ENCODE results near the gene BUD31. TPM values are rescaled to one million over a fixed set of nuclear protein-coding genes. Genes with fewer than 3 reads are reported as not detected.

BUD31 gene
- total RNA-seq, 3 donors from 2014 or later, result 53.9 to 69.8 (median 65.4) TPM

DNA sequence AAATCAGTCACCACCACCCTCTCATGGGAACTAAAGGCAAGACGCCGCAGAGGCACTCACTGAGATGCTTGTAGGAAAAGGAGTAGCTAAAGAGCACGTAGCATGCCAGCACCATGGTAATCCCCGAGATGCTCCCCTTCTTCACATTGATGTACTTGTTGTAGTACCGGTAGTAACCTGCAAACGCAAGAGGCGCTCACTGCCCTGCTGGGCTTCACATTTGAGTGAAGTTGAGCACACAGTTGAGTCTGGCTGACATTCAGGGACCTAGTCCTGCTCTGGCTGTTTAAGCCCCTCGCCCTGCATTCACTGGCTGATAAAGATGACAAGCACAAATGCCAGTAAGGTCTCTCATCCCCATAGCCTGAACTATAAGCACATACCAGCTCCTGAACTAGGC is 50.3 kb downstream of the BUD31 start:
- Histone ChIP-seq H3K4me3 (no peak overlapping the region), H3K27me3 (no peaks in the 10 kb centered on the region), H3K4me1 (no peaks in the 10 kb centered on the region), H3K9me3 (no peaks in the 10 kb centered on the region), H3K36me3 (no peaks in the 10 kb centered on the region), H3K27ac (no peak overlapping the region)
- no peak for TF ChIP-seq CTCF (IDR thresholded peaks at IDR 0.05)
- no peak for TF ChIP-seq POLR2AphosphoS5 (IDR thresholded peaks at IDR 0.05)
- TF ChIP-seq POLR2A (IDR thresholded peaks at IDR 0.05), result no peak
- no peak for DNase-seq (ENCODE audit: low spot score in 2 of 2)
- intact Hi-C loops (cut with DNase I; ENCODE audit: low total_unique reads), result no loop called here

DNA sequence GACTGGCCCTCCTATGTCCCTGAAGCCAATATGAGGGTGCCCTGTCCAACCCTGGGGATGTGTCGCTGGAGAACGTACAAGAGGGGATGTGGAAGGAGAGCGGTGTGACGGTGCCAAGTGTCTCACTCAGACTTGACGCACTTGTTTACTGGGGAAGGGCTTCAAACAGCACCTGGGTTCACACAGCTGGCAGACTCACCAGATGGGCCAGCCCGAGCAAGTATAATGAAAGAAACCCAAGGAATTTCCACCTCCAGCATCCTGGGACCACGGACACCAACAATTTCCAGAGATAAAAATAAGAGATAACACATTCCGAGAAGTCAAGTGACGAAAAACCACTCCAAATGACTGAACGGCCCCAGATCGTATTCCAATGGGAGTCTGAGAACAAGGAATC is 51.9 kb downstream of the BUD31 start:
- Histone ChIP-seq H3K27me3 (no peaks in the 10 kb centered on the region), H3K4me3 (no peak overlapping the region), H3K4me1 (peaks cover 0 to 6% of the 10 kb centered on the region in 2 donors), H3K27ac (peak overlapping the region; percentile 8 to 34), H3K36me3 (no peaks in the 10 kb centered on the region), H3K9me3 (no peaks in the 10 kb centered on the region)
- DNase-seq (ENCODE audit: low spot score in 2 of 2), result no peak
- TF ChIP-seq POLR2AphosphoS5 (IDR thresholded peaks at IDR 0.05) (no peak), CTCF (IDR thresholded peaks at IDR 0.05) (no peak), POLR2A (IDR thresholded peaks at IDR 0.05) (no peak)
- intact Hi-C loops (cut with DNase I; ENCODE audit: low total_unique reads), result no loop called here

GRCh38 chr7:99461221-99461620 is 52.5 kb downstream of the BUD31 start:
- no peak for TF ChIP-seq POLR2A (IDR thresholded peaks at IDR 0.05)
- no peaks in the 10 kb centered on the region for H3K27me3 ChIP-seq
- intact Hi-C loops (cut with DNase I; ENCODE audit: low total_unique reads), result no loop called here
- no peak overlapping the region for H3K4me3 ChIP-seq
- peaks cover 0 to 6% of the 10 kb centered on the region in 2 donors for H3K4me1 ChIP-seq
- DNase-seq (ENCODE audit: low spot score in 2 of 2), result no peak
- peak overlapping the region in 1 of 2 donors; percentile 8 for H3K27ac ChIP-seq
- no peaks in the 10 kb centered on the region for H3K9me3 ChIP-seq
- H3K36me3 ChIP-seq, result no peaks in the 10 kb centered on the region

- Histone ChIP-seq H3K4me3 (peak overlapping the region; percentile 72 to 98 (median 96)), H3K9me3 (no peaks in the 10 kb centered on the region), H3K27me3 (no peaks in the 10 kb centered on the region), H3K36me3 (no peaks in the 10 kb centered on the region), H3K4me1 (peaks cover 0 to 6% of the 10 kb centered on the region in 2 donors), H3K27ac (peak overlapping the region; percentile 90 to 94)
- DNase-seq (ENCODE audit: low spot score in 2 of 2), result no peak
- intact Hi-C loops (cut with DNase I; ENCODE audit: low total_unique reads), result no loop called here
- TF ChIP-seq POLR2AphosphoS5 (IDR thresholded peaks at IDR 0.05), result no peak
- no peak for TF ChIP-seq CTCF (IDR thresholded peaks at IDR 0.05)
- no peak for TF ChIP-seq POLR2A (IDR thresholded peaks at IDR 0.05)
These were observed 56.6 kb downstream of the BUD31 start for GRCh38 chr7:99465421-99465768.

DNA sequence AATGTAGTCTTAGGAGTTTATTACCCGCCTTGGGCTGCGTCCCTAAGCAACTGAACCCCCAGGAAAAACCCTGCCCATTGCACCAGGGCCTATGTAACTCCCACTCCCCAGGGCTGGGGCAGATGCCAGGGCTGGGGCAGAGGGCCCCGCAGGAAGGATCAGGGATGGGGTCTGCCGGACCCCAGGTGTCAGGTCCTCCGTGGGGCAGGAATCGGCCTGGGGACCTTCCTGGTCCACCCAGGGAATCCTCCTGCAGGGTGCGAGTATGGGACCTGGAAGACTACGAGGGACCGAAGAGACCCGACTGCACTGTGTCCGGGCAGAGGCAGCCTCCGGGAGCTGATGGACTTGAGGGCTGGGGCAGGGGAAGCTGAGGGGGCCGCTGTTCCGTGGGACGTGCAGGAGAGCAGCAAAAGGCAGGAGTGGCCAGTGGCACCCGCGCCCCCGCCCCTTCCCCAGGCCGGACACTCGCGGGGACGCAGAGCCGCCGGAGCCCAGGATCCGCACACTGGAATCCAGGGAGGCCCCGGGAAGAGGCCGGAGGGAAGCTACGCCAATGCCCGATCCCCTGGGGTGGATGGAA is 59.7 kb downstream of the BUD31 start:
- Histone ChIP-seq H3K27ac (no peak overlapping the region), H3K36me3 (no peaks in the 10 kb centered on the region), H3K4me1 (peaks cover 0 to 10% of the 10 kb centered on the region in 2 donors), H3K4me3 (no peak overlapping the region), H3K27me3 (no peaks in the 10 kb centered on the region), H3K9me3 (no peaks in the 10 kb centered on the region)
- TF ChIP-seq CTCF (IDR thresholded peaks at IDR 0.05), result no peak
- TF ChIP-seq POLR2AphosphoS5 (IDR thresholded peaks at IDR 0.05), result no peak
- TF ChIP-seq POLR2A (IDR thresholded peaks at IDR 0.05), result no peak
- DNase-seq (ENCODE audit: low spot score in 2 of 2), result no peak
- intact Hi-C loops (cut with DNase I; ENCODE audit: low total_unique reads), result no loop called here

Other genes with a start within 250 kb of the BUD31 start
- under 1 TPM in 2 of 3 donors, not detected in 1; 0.15 to 0.33 TPM for gene KPNA7, start 200.9 kb upstream of the BUD31 start, total RNA-seq
- gene MYH16, start 136.1 kb upstream of the BUD31 start, total RNA-seq, result not detected
- 100 to 1,000 TPM; 113 to 122 (median 117) TPM for gene ARPC1A, start 83.1 kb upstream of the BUD31 start, total RNA-seq
- 100 to 1,000 TPM; 108 to 176 (median 169) TPM for gene ARPC1B, start 34.2 kb upstream of the BUD31 start, total RNA-seq
- 10 to 100 TPM; 39.4 to 86.4 (median 51.5) TPM for gene PDAP1, start 372 bp upstream of the BUD31 start, total RNA-seq
- gene PTCD1, start 29.8 kb downstream of the BUD31 start, total RNA-seq, result 1 to 10 TPM; 4.5 to 8.3 (median 4.9) TPM
- gene CPSF4, start 30.0 kb downstream of the BUD31 start, total RNA-seq, result 10 to 100 TPM; 32.8 to 40.6 (median 32.9) TPM
- 100 to 1,000 TPM; 741 to 814 (median 754) TPM for gene ATP5MF, start 57.2 kb downstream of the BUD31 start, total RNA-seq
- 10 to 100 TPM in 1 of 3 donors, 1 to 10 TPM in 2; 4.6 to 12.3 (median 8.5) TPM for gene ZNF789, start 63.9 kb downstream of the BUD31 start, total RNA-seq
- gene ZNF394, start 91.3 kb downstream of the BUD31 start, total RNA-seq, result 10 to 100 TPM; 42.2 to 58.7 (median 58.3) TPM
- gene ZKSCAN5, start 95.7 kb downstream of the BUD31 start, total RNA-seq, result 10 to 100 TPM in 1 of 3 donors, 1 to 10 TPM in 2; 7.5 to 11.0 (median 8.0) TPM
- 10 to 100 TPM in 1 of 3 donors, 1 to 10 TPM in 2; 2.6 to 10.2 (median 5.6) TPM for gene FAM200A, start 143.1 kb downstream of the BUD31 start, total RNA-seq
- gene ZNF655, start 149.7 kb downstream of the BUD31 start, total RNA-seq, result 100 to 1,000 TPM; 100 to 129 (median 110) TPM
- gene TMEM225B, start 189.3 kb downstream of the BUD31 start, total RNA-seq, result 1 to 10 TPM; 1.0 to 4.5 (median 2.0) TPM
- gene ZSCAN25, start 208.0 kb downstream of the BUD31 start, total RNA-seq, result 10 to 100 TPM; 15.2 to 23.6 (median 18.4) TPM